ENCODE results near the gene PEX3. TPM values are rescaled to one million over a fixed set of nuclear protein-coding genes. Genes with fewer than 3 reads are reported as not detected.

The PEX3 gene
- polyA plus RNA-seq, 3 donors: 3.2 to 6.9 (median 5.2) TPM

- H3K4me2 ChIP-seq (replicated peaks; ENCODE audit: extremely low read depth, low read length, poor library complexity, severe bottlenecking): peak overlapping the region; percentile 19
- no peak overlapping the region for H3K9ac ChIP-seq (ENCODE audit: insufficient read depth, low read length, poor library complexity, severe bottlenecking)
- H3K27ac ChIP-seq (ENCODE audit: low read depth in 1 of 2, low read length in 2 of 2): peak overlapping the region in 1 of 2 donors; percentile 30
- H2AFZ ChIP-seq (ENCODE audit: insufficient read depth, low read depth, low read length, poor library complexity, severe bottlenecking): peak overlapping the region; percentile 8
- TF ChIP-seq, protein P1, sequence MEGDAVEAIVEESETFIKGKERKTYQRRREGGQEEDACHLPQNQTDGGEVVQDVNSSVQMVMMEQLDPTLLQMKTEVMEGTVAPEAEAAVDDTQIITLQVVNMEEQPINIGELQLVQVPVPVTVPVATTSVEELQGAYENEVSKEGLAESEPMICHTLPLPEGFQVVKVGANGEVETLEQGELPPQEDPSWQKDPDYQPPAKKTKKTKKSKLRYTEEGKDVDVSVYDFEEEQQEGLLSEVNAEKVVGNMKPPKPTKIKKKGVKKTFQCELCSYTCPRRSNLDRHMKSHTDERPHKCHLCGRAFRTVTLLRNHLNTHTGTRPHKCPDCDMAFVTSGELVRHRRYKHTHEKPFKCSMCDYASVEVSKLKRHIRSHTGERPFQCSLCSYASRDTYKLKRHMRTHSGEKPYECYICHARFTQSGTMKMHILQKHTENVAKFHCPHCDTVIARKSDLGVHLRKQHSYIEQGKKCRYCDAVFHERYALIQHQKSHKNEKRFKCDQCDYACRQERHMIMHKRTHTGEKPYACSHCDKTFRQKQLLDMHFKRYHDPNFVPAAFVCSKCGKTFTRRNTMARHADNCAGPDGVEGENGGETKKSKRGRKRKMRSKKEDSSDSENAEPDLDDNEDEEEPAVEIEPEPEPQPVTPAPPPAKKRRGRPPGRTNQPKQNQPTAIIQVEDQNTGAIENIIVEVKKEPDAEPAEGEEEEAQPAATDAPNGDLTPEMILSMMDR (IDR thresholded peaks at IDR 0.05): no peak
- H3K27me3 ChIP-seq (ENCODE audit: control insufficient read depth in 2 of 2, insufficient read depth in 2 of 2, low read length in 2 of 2): no peaks in the 10 kb centered on the region
- no peaks in the 10 kb centered on the region for H3K36me3 ChIP-seq (replicated peaks in 1 of 2; ENCODE audit: control insufficient read depth in 1 of 2, insufficient read depth in 2 of 2, low read length in 2 of 2)
- Mint-ChIP-seq H3K27ac (peak overlapping the region; percentile 9 to 86 (median 76)), H3K27me3 (ENCODE audit: low read depth in 3 of 3) (peaks cover 0 to 4% (median 2%) of the 10 kb centered on the region in 3 donors), H3K4me1 (peaks cover 24% of the 10 kb centered on the region), H3K36me3 (peaks cover 0 to 2% of the 10 kb centered on the region in 2 donors), H3K4me3 (peak overlapping the region; percentile 36 to 63), H3K9me3 (peaks cover 0 to 7% (median 2%) of the 10 kb centered on the region in 7 donors)
- H3K4me3 ChIP-seq (replicated peaks in 1 of 3; ENCODE audit: low read depth in 2 of 3, low read length in 3 of 3): peak overlapping the region in 1 of 3 experiments; percentile 1
- peak in 2 of 3 donors; percentile 24 to 26 for DNase-seq
- H4K20me1 ChIP-seq (ENCODE audit: insufficient read depth, low read length): no peaks in the 10 kb centered on the region
- H3K4me1 ChIP-seq (ENCODE audit: control insufficient read depth in 1 of 2, insufficient read depth in 2 of 2, low read length in 2 of 2): peaks cover 16 to 20% of the 10 kb centered on the region in 2 donors
- WGBS (ENCODE audit: insufficient coverage): no CpG with 5 or more reads among the region's 2 CpGs
- intact Hi-C loops (cut with micrococcal nuclease): loop anchor here in 1 of 2 donors (10.0 kb wide), 1 partner anchor 62 kb away; the partner anchor contains the start of genes ADAT2 and PEX3
- peaks cover 6% of the 10 kb centered on the region for H3K79me2 ChIP-seq (ENCODE audit: insufficient read depth, low read length)
- no peaks in the 10 kb centered on the region for H3K9me3 ChIP-seq (replicated peaks in 1 of 2; ENCODE audit: control insufficient read depth in 1 of 2, insufficient read depth in 1 of 2, low read length in 2 of 2)
Observed at GRCh38 chr6:143516690-143517446, 66.3 kb downstream of the PEX3 start.

- WGBS (ENCODE audit: insufficient coverage): 71% methylated on average over 1 of the region's 3 CpGs
Observed at GRCh38 chr6:143517447-143517773, 66.8 kb downstream of the PEX3 start.

More at GRCh38 chr6:143517447-143517773, 66.8 kb downstream of the PEX3 start:
- Histone ChIP-seq H3K36me3 (replicated peaks in 1 of 2; ENCODE audit: control insufficient read depth in 1 of 2, insufficient read depth in 2 of 2, low read length in 2 of 2) (no peaks in the 10 kb centered on the region), H3K9ac (ENCODE audit: insufficient read depth, low read length, poor library complexity, severe bottlenecking) (no peak overlapping the region), H3K27ac (ENCODE audit: low read depth in 1 of 2, low read length in 2 of 2) (no peak overlapping the region), H2AFZ (ENCODE audit: insufficient read depth, low read depth, low read length, poor library complexity, severe bottlenecking) (no peak overlapping the region), H3K4me1 (ENCODE audit: control insufficient read depth in 1 of 2, insufficient read depth in 2 of 2, low read length in 2 of 2) (peaks cover 14 to 16% of the 10 kb centered on the region in 2 donors), H3K4me3 (replicated peaks in 1 of 3; ENCODE audit: low read depth in 2 of 3, low read length in 3 of 3) (no peak overlapping the region), H3K4me2 (replicated peaks; ENCODE audit: extremely low read depth, low read length, poor library complexity, severe bottlenecking) (no peak overlapping the region), H3K27me3 (ENCODE audit: control insufficient read depth in 2 of 2, insufficient read depth in 2 of 2, low read length in 2 of 2) (no peaks in the 10 kb centered on the region), H3K79me2 (ENCODE audit: insufficient read depth, low read length) (peaks cover 3% of the 10 kb centered on the region), H3K9me3 (replicated peaks in 1 of 2; ENCODE audit: control insufficient read depth in 1 of 2, insufficient read depth in 1 of 2, low read length in 2 of 2) (no peaks in the 10 kb centered on the region), H4K20me1 (ENCODE audit: insufficient read depth, low read length) (no peaks in the 10 kb centered on the region)
- TF ChIP-seq, protein P1 (IDR thresholded peaks at IDR 0.05): no peak
- peaks cover 0 to 4% (median 2%) of the 10 kb centered on the region in 3 donors for H3K27me3 Mint-ChIP-seq (ENCODE audit: low read depth in 3 of 3)
- intact Hi-C loops (cut with micrococcal nuclease): loop anchor here in 1 of 2 donors (10.0 kb wide), 1 partner anchor 63 kb away; the partner anchor contains the start of genes ADAT2 and PEX3
- peaks cover 22% of the 10 kb centered on the region for H3K4me1 Mint-ChIP-seq
- H3K4me3 Mint-ChIP-seq: no peak overlapping the region
- H3K36me3 Mint-ChIP-seq: peaks cover 0 to 2% of the 10 kb centered on the region in 2 donors
- peak overlapping the region in 1 of 7 donors; percentile 37 for H3K27ac Mint-ChIP-seq
- H3K9me3 Mint-ChIP-seq: peaks cover 0 to 7% (median 2%) of the 10 kb centered on the region in 7 donors
- no peak for DNase-seq

All from CD14-positive monocyte (primary cell).